ENCODE results near the gene BPIFB1. TPM values are rescaled to one million over a fixed set of nuclear protein-coding genes. Genes with fewer than 3 reads are reported as not detected.

The BPIFB1 gene
- total RNA-seq, 1 experiment from 2014 or later, result 9.2 TPM

- peaks cover 94% of the 10 kb centered on the region for H3K27me3 Mint-ChIP-seq (ENCODE audit: unreplicated experiment)
- DNase-seq, result no peak
- intact Hi-C loops (cut with micrococcal nuclease; ENCODE audit: unreplicated experiment), result no loop called here
- H3K4me3 Mint-ChIP-seq (ENCODE audit: low read depth, unreplicated experiment), result no peak overlapping the region
- no peak for TF ChIP-seq CTCF (IDR thresholded peaks at IDR 0.05; ENCODE audit: unreplicated experiment)
- no TSS peak for BruUV-seq (replicated peaks)
- H3K9me3 Mint-ChIP-seq (ENCODE audit: low read depth, unreplicated experiment), result no peaks in the 10 kb centered on the region
- no peaks in the 10 kb centered on the region for H3K36me3 Mint-ChIP-seq (ENCODE audit: insufficient read depth, unreplicated experiment)
- no peaks in the 10 kb centered on the region for H3K4me1 Mint-ChIP-seq (ENCODE audit: low read depth, unreplicated experiment)
- H3K27ac Mint-ChIP-seq (ENCODE audit: unreplicated experiment), result no peak overlapping the region
- CTCF ChIA-PET, result interaction anchor here (0.6 to 0.9 kb wide), 2 partner anchors 13 to 101 kb away, joined by 3 read pairs; no protein-coding TSS in a partner anchor
Measured at GRCh38 chr20:33328157-33329137, 45.4 kb downstream of the BPIFB1 start.

- BruUV-seq (replicated peaks), result no TSS peak
- Mint-ChIP-seq H3K27me3 (ENCODE audit: unreplicated experiment) (peaks cover 92% of the 10 kb centered on the region), H3K36me3 (ENCODE audit: insufficient read depth, unreplicated experiment) (no peaks in the 10 kb centered on the region), H3K9me3 (ENCODE audit: low read depth, unreplicated experiment) (no peaks in the 10 kb centered on the region), H3K27ac (ENCODE audit: unreplicated experiment) (no peak overlapping the region), H3K4me1 (ENCODE audit: low read depth, unreplicated experiment) (no peaks in the 10 kb centered on the region), H3K4me3 (ENCODE audit: low read depth, unreplicated experiment) (no peak overlapping the region)
- intact Hi-C loops (cut with micrococcal nuclease; ENCODE audit: unreplicated experiment), result no loop called here
- CTCF ChIA-PET, result no interaction called here
- no peak for TF ChIP-seq CTCF (IDR thresholded peaks at IDR 0.05; ENCODE audit: unreplicated experiment)
- DNase-seq, result no peak
Measured at GRCh38 chr20:33332905-33333456, 50.0 kb downstream of the BPIFB1 start.

GRCh38 chr20:33333616-33334015 lies 50.6 kb downstream of the BPIFB1 start:
- Mint-ChIP-seq H3K27ac (ENCODE audit: unreplicated experiment) (no peak overlapping the region), H3K9me3 (ENCODE audit: low read depth, unreplicated experiment) (no peaks in the 10 kb centered on the region), H3K4me1 (ENCODE audit: low read depth, unreplicated experiment) (no peaks in the 10 kb centered on the region), H3K4me3 (ENCODE audit: low read depth, unreplicated experiment) (no peak overlapping the region), H3K36me3 (ENCODE audit: insufficient read depth, unreplicated experiment) (no peaks in the 10 kb centered on the region), H3K27me3 (ENCODE audit: unreplicated experiment) (peaks cover 86% of the 10 kb centered on the region)
- DNase-seq, result no peak
- intact Hi-C loops (cut with micrococcal nuclease; ENCODE audit: unreplicated experiment), result no loop called here
- CTCF ChIA-PET, result no interaction called here
- no TSS peak for BruUV-seq (replicated peaks)
- no peak for TF ChIP-seq CTCF (IDR thresholded peaks at IDR 0.05; ENCODE audit: unreplicated experiment)

- H3K4me3 Mint-ChIP-seq (ENCODE audit: low read depth, unreplicated experiment), result no peak overlapping the region
Measured at GRCh38 chr20:33334111-33334510, 51.1 kb downstream of the BPIFB1 start.

More at GRCh38 chr20:33334111-33334510, 51.1 kb downstream of the BPIFB1 start:
- Mint-ChIP-seq H3K36me3 (ENCODE audit: insufficient read depth, unreplicated experiment) (no peaks in the 10 kb centered on the region), H3K9me3 (ENCODE audit: low read depth, unreplicated experiment) (no peaks in the 10 kb centered on the region), H3K27ac (ENCODE audit: unreplicated experiment) (no peak overlapping the region), H3K4me1 (ENCODE audit: low read depth, unreplicated experiment) (no peaks in the 10 kb centered on the region), H3K27me3 (ENCODE audit: unreplicated experiment) (peaks cover 81% of the 10 kb centered on the region)
- no TSS peak for BruUV-seq (replicated peaks)
- no peak for TF ChIP-seq CTCF (IDR thresholded peaks at IDR 0.05; ENCODE audit: unreplicated experiment)
- no peak for DNase-seq
- CTCF ChIA-PET, result no interaction called here
- intact Hi-C loops (cut with micrococcal nuclease; ENCODE audit: unreplicated experiment), result no loop called here

Measured in Calu3 (cell line).